ENCODE measurements around the gene ACSL5.

- TF ChIP-seq, protein P1, sequence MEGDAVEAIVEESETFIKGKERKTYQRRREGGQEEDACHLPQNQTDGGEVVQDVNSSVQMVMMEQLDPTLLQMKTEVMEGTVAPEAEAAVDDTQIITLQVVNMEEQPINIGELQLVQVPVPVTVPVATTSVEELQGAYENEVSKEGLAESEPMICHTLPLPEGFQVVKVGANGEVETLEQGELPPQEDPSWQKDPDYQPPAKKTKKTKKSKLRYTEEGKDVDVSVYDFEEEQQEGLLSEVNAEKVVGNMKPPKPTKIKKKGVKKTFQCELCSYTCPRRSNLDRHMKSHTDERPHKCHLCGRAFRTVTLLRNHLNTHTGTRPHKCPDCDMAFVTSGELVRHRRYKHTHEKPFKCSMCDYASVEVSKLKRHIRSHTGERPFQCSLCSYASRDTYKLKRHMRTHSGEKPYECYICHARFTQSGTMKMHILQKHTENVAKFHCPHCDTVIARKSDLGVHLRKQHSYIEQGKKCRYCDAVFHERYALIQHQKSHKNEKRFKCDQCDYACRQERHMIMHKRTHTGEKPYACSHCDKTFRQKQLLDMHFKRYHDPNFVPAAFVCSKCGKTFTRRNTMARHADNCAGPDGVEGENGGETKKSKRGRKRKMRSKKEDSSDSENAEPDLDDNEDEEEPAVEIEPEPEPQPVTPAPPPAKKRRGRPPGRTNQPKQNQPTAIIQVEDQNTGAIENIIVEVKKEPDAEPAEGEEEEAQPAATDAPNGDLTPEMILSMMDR (optimal IDR thresholded peaks at IDR 0.05 in 1 of 3, IDR thresholded peaks at IDR 0.05 in 1 of 3, conservative IDR thresholded peaks at IDR 0.05 in 1 of 3; ENCODE audit: extremely low read depth in 1 of 3, insufficient read depth in 2 of 3, low read length in 3 of 3) = no peak
- TF ChIP-seq EZH2 (IDR thresholded peaks at IDR 0.05; ENCODE audit: low read length) = no peak
These were observed 67.6 kb downstream of the ACSL5 start for GRCh38 chr10:112441520-112441919.

All from keratinocyte (primary cell).